CD4-positive, alpha-beta T cell (primary cell): Measurements from ENCODE around the gene SENP7. TPM values are rescaled to one million over a fixed set of nuclear protein-coding genes. Genes with fewer than 3 reads are reported as not detected.
A peak's percentile ranks its signal among the peaks of the same experiment; 100 is the strongest.
"Not testable (repeated sequence)": the region's sequence is repeated elsewhere in the genome, so short reads cannot be mapped to it uniquely, and the experiment has no call there.

Experiments
- ATAC-seq: fragments of 200-7000 bp; cut with Tn5 transposase; one replicate; pipeline ENCODE4 v1.10.0; 2022; ENCODE audit warnings: mild to moderate bottlenecking; ENCODE audit not compliant: poor library complexity
- CTCF ChIA-PET: fragments of 350-600 bp; sonication (Branson Sonifier 250); formaldehyde crosslinking; loops from one replicate; lab custom pipeline; 2021; ENCODE audit warnings: antibody characterized with exemption, inconsistent platforms; lab: Charles Lee
- POLR2A ChIA-PET: fragments of 350-600 bp; sonication (Branson Sonifier 250); formaldehyde crosslinking; loops from one replicate; lab custom pipeline; 2021; ENCODE audit warnings: antibody characterized with exemption, inconsistent platforms; lab: Charles Lee
- DNase-seq, 14 experiments: peaks; one replicate each; pipeline ENCODE4 v3.0.0-alpha.2; 2013 to 2020; ENCODE audit warnings: mixed read lengths in 2 of 14
- H3K27ac ChIP-seq, 2 donors: one replicate each; pipeline versions ENCODE4 v1.5.1 to v1.7.0; 2013; ENCODE audit warnings: low read length in 2 of 2, low read depth in 1 of 2, mild to moderate bottlenecking in 1 of 2
- H3K27me3 ChIP-seq, 2 experiments: 1 replicate in 1 of 2; 2 replicates in 1 of 2; pipeline versions ENCODE4 v1.6.1 to v1.7.0; 2013; ENCODE audit warnings: low read length in 2 of 2, control low read depth in 1 of 2, mild to moderate bottlenecking in 1 of 2, moderate library complexity in 1 of 2; ENCODE audit not compliant: insufficient read depth in 2 of 2, control insufficient read depth in 1 of 2
- H3K36me3 ChIP-seq: one replicate; pipeline ENCODE4 v1.6.1; 2013; ENCODE audit warnings: low read length, control low read depth; ENCODE audit not compliant: insufficient read depth
- H3K4me1 ChIP-seq: one replicate; pipeline ENCODE4 v1.6.1; 2013; ENCODE audit warnings: low read length, control low read depth; ENCODE audit not compliant: insufficient read depth
- H3K4me3 ChIP-seq: one replicate; pipeline ENCODE4 v1.5.1; 2013; ENCODE audit warnings: mild to moderate bottlenecking, low read length, moderate library complexity
- H3K9me3 ChIP-seq, 2 experiments: 1 replicate in 1 of 2; 2 replicates in 1 of 2; pipeline versions ENCODE4 v1.6.1 to v1.7.0; 2013; ENCODE audit warnings: low read length in 2 of 2, mild to moderate bottlenecking in 2 of 2, control low read depth in 1 of 2, moderate library complexity in 1 of 2; ENCODE audit not compliant: control insufficient read depth in 1 of 2, insufficient read depth in 1 of 2
- H3K27ac Mint-ChIP-seq: one replicate; pipeline ENCODE4 v1.8.0; 2020; ENCODE audit warnings: mixed read lengths
- H3K27me3 Mint-ChIP-seq: one replicate; pipeline ENCODE4 v1.8.0; 2021; ENCODE audit warnings: mixed read lengths
- H3K36me3 Mint-ChIP-seq: one replicate; pipeline ENCODE4 v1.8.0; 2021; ENCODE audit warnings: low read depth, mixed read lengths
- H3K4me1 Mint-ChIP-seq: one replicate; pipeline ENCODE4 v1.8.0; 2021; ENCODE audit warnings: low read depth, mixed read lengths
- H3K4me3 Mint-ChIP-seq: one replicate; pipeline ENCODE4 v1.8.0; 2020; ENCODE audit warnings: mild to moderate bottlenecking, mixed read lengths
- H3K9me3 Mint-ChIP-seq: one replicate; pipeline ENCODE4 v1.8.0; 2020; ENCODE audit warnings: mixed read lengths
- CTCF ChIP-seq: fragments of 200-600 bp; IDR thresholded peaks from one replicate; pipeline ENCODE4 v1.8.0; 2022; ENCODE audit warnings: antibody characterized with exemption, mild to moderate bottlenecking
- intact Hi-C, 2 experiments: fragments of 100-400 bp; cut with DNase I in 1 of 2; cut with micrococcal nuclease in 1 of 2; formaldehyde crosslinking; loops; one replicate each; pipeline versions ENCODE4 v1.15.1 to v1.9.0; 2023 to 2025; cut with DNase I, micrococcal nuclease
- polyA plus RNA-seq, 2 donors: library from polyadenylated mRNA; unstranded; fragments of 120-200 nt; gene quantifications; one replicate each; pipeline ENCODE4 v1.2.1, GENCODE V29; 2013
- total RNA-seq, 174 experiments: library from RNA in 2 of 174; stranded (reverse) in 2 of 174; gene quantifications; one replicate each; pipeline ENCODE4 v1.2.3 and lab custom pipeline; 2021 to 2026

Gene SENP7
- total RNA-seq (10 to 100 TPM; 37.5 to 39.3 TPM), total RNA-seq (lab: John Stamatoyannopoulos, UW) (13.6 to 274 (median 142) reads per million in 172 experiments)
- 46.9 TPM for polyA plus RNA-seq (2013, experiment 1 of 2)
- polyA plus RNA-seq (2013, experiment 2 of 2), result 53.3 TPM

DNA sequence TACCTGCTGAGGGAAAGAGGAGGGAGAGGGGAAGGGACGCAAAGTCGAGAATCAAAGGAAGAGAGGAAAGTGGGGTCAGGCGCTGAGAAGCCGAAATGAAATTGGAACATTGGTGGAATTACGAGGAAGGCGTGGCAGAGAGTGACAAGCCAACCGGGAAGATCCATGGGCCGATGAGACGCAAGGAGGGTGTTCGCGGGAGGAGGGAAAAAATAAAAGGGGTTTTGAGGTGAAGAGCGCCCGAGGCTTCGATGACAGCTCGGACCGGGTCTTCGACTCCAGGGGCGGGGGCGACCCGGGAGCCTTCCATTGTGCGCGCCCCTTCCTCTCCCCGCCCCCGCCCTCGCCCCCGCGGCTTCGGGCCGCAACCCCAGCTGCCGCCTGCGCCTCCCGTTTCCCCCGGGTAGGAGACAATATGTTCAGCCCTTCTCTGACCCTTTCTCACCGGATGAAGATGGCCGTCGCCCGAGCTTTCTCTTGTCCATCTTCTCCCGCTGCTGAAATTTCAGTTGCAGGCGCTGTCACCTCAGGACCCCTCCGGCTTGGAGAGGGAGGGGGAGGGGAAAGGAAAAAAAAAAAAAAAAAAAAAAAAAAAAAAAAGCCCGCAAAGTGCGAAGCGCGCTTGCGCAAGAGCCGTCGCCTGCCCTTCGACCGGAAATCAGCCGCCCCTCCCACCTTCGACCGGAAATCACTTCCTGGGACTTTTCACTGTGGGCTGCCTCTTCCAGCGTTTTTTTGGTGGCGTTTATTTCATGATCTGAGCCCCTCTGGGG is at the start of gene SENP7:
Gene SENP7 (minus strand): TSS at position 567 of the 773 bp plus-strand sequence. CDS start 82 bp downstream, at position 485.
- Histone ChIP-seq H3K4me1 (peaks cover 22% of the 10 kb centered on the region), H3K36me3 (no peaks in the 10 kb centered on the region), H3K4me3 (peak within 1 kb of the TSS; percentile 68), H3K9me3 (peaks cover 0 to 3% of the 10 kb centered on the region in 2 experiments), H3K27ac (peak within 1 kb of the TSS; percentile 87 to 88), H3K27me3 (no peaks in the 10 kb centered on the region)
- Mint-ChIP-seq H3K36me3 (peaks cover 29% of the 10 kb centered on the region), H3K27ac (peak within 1 kb of the TSS; percentile 96), H3K4me3 (peak within 1 kb of the TSS; percentile 99), H3K27me3 (no peaks in the 10 kb centered on the region), H3K9me3 (no peaks in the 10 kb centered on the region), H3K4me1 (peaks cover 61% of the 10 kb centered on the region)
- ChIA-PET CTCF (interaction anchor here (0.6 to 3.0 kb wide), 4 partner anchors 9 to 61 kb away, joined by 3 to 9 read pairs (median 4); partner anchors contain the start of gene PCNP), POLR2A (interaction anchor here (0.7 to 5.4 kb wide), 19 partner anchors 9 to 212 kb away, joined by 3 to 47 read pairs (median 4); partner anchors contain the start of genes CEP97, PCNP and TRMT10C)
- intact Hi-C loops, result loop anchor here (1.0 to 5.0 kb wide), 5 partner anchors 18 to 60 kb away; partner anchors contain the start of gene TRMT10C (in 2 of the 2)
- DNase-seq, result peak; percentile 55 to 90 (median 74)
- peak; percentile 51 for ATAC-seq
- TF ChIP-seq CTCF, result no peak

DNA sequence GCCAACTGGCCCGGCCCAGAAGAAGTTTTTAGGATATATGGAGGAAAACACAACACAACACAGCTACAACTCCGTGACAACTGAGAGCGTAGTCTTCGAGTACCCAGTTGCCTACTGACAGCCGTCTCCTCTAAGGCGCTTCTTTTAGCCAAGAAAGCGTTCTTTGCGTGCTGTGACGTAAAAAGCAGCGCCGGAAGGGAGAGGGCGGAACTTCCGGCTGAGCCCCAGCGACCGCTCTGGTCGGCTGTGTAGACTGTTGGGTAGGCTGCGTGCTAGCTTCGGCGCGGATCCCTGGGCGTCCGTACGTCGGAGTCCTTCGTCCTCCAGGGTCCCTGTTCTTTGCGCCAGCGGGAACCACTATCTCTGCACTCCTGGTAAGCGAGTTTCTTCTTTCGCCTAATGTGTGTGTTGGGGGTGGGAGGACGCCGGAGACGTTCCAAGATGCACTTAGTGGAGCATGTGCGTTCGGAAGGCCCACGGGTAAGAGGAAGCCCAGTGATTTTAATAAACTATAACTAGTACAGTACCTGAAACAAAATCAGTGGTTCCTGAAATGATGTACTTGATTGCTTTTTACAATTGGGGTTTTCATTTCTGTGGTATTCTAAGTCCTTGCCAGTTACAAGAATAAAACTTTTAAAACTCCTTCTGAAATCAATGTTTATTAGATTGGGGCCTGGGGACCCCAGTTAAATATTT is 48.8 kb upstream of the SENP7 start, which contains the start of gene TRMT10C:
Gene TRMT10C (plus strand): TSS at position 239 of the 699 bp plus-strand sequence. CDS start 2,914 bp downstream, outside the sequence.
- POLR2A ChIA-PET, result interaction anchor here (0.5 to 4.8 kb wide), 16 partner anchors 9 to 218 kb away, joined by 3 to 72 read pairs (median 6); partner anchors contain the start of genes NXPE3, PCNP, SENP7 and ZBTB11
- intact Hi-C loops, result loop anchor here (1.0 to 2.0 kb wide), 4 partner anchors 12 to 49 kb away; partner anchors contain the start of gene SENP7 (in 2 of the 2)
- H3K4me1 Mint-ChIP-seq, result peaks cover 50% of the 10 kb centered on the region
- Histone ChIP-seq H3K27ac (peak within 1 kb of the TSS; percentile 81 to 89), H3K36me3 (peaks cover 27% of the 10 kb centered on the region), H3K4me1 (peaks cover 14% of the 10 kb centered on the region), H3K27me3 (peaks cover 0 to 2% of the 10 kb centered on the region in 2 experiments), H3K9me3 (no peaks in the 10 kb centered on the region), H3K4me3 (peak within 1 kb of the TSS; percentile 93)
- H3K27me3 Mint-ChIP-seq, result peaks cover under 1% of the 10 kb centered on the region
- peak within 1 kb of the TSS; percentile 97 for H3K4me3 Mint-ChIP-seq
- CTCF ChIA-PET, result interaction anchor here (0.6 to 1.3 kb wide), 4 partner anchors 12 to 163 kb away, joined by 3 to 5 read pairs (median 4); partner anchors contain the start of genes CEP97 and PCNP
- H3K36me3 Mint-ChIP-seq, result peaks cover 48% of the 10 kb centered on the region
- no peaks in the 10 kb centered on the region for H3K9me3 Mint-ChIP-seq
- DNase-seq (peak; percentile 87 to 97 (median 91)), ATAC-seq (peak; percentile 94)
- TF ChIP-seq CTCF, result no peak
- H3K27ac Mint-ChIP-seq, result peak within 1 kb of the TSS; percentile 99

- no peaks in the 10 kb centered on the region for H3K9me3 Mint-ChIP-seq
- Histone ChIP-seq H3K36me3 (no peaks in the 10 kb centered on the region), H3K9me3 (no peaks in the 10 kb centered on the region), H3K4me1 (no peaks in the 10 kb centered on the region), H3K27me3 (peaks cover 0 to 6% of the 10 kb centered on the region in 2 experiments), H3K27ac (no peak overlapping the region), H3K4me3 (no peak overlapping the region)
- no peak for ATAC-seq
- no peak overlapping the region for H3K27ac Mint-ChIP-seq
- H3K27me3 Mint-ChIP-seq, result peaks cover 5% of the 10 kb centered on the region
- no peak for DNase-seq
- CTCF ChIA-PET, result interaction anchor here (0.6 kb wide), 1 partner anchor 29 kb away, joined by 3 read pairs; no protein-coding TSS in a partner anchor
- H3K4me1 Mint-ChIP-seq, result peaks cover 9% of the 10 kb centered on the region
- H3K4me3 Mint-ChIP-seq, result no peak overlapping the region
- TF ChIP-seq CTCF, result no peak
- no peaks in the 10 kb centered on the region for H3K36me3 Mint-ChIP-seq
- POLR2A ChIA-PET, result interaction anchor here (1.2 to 2.3 kb wide), 2 partner anchors 13 to 18 kb away, joined by 4 to 7 read pairs; partner anchors contain the start of gene PCNP
- intact Hi-C loops, result no loop called here
Measured at GRCh38 chr3:101556064-101556463, 43.1 kb upstream of the SENP7 start.

DNA sequence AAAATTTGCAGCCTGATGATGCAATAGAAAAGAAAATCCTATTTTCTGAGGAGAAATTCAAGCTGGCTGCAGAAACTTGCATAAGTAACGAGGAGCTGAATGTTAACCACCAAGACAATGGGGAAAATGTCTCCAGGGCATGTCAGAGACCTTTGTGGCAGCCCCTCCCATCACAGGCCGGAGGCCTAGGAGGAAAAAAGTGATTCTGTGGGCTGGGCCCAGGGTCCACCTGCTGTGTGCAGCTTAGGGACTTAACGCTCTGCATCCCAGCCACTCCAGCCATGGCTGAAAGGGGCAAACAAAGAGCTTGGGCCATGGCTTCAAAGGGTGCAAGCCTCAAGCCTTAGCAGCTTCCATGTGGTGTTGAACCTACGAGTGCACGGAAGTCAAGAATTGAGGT is 40.4 kb upstream of the SENP7 start:
- ATAC-seq, H3K9me3 ChIP-seq, H3K4me3 Mint-ChIP-seq, H3K36me3 Mint-ChIP-seq, H3K4me1 ChIP-seq, H3K4me3 ChIP-seq, intact Hi-C loops, DNase-seq, H3K36me3 ChIP-seq, H3K27ac Mint-ChIP-seq, H3K27me3 Mint-ChIP-seq, H3K27ac ChIP-seq, H3K9me3 Mint-ChIP-seq, H3K4me1 Mint-ChIP-seq, H3K27me3 ChIP-seq: not testable (repeated sequence)
- ChIA-PET POLR2A (interaction anchor here (1.5 kb wide), 1 partner anchor 35 kb away, joined by 7 read pairs; no protein-coding TSS in a partner anchor), CTCF (interaction anchor here (0.6 kb wide), 1 partner anchor 391 kb away, joined by 3 read pairs; no protein-coding TSS in a partner anchor)
